Suprapubic skin (tissue), 3 donors: Measurements from ENCODE around the gene GZMB.

Source experiments
- EP300 ChIP-seq: sonication (generic); formaldehyde crosslinking; IDR thresholded peaks from one replicate; pipeline ENCODE4 v1.6.1; 2017; ENCODE audit warnings: antibody characterized with exemption
- POLR2A ChIP-seq, 2 donors: fragments of 450-650 bp; IDR thresholded peaks; one replicate each; pipeline ENCODE4 v1.6.1; 2017; ENCODE audit warnings: antibody characterized with exemption in 2 of 2, mild to moderate bottlenecking in 2 of 2, moderate library complexity in 2 of 2
- TF ChIP-seq, protein P1 (sequence below), 2 donors: fragments of 200-600 bp in 1 of 2; fragments of 450-650 bp in 1 of 2; sonication (generic) in 1 of 2; IDR thresholded peaks; one replicate each; pipeline ENCODE4 v1.5.1; 2016 to 2019; ENCODE audit warnings: antibody characterized with exemption in 2 of 2, mild to moderate bottlenecking in 1 of 2, moderate library complexity in 1 of 2

GRCh38 chr14:24659916-24660570 lies 26.1 kb upstream of the GZMB start:
- TF ChIP-seq, protein P1, sequence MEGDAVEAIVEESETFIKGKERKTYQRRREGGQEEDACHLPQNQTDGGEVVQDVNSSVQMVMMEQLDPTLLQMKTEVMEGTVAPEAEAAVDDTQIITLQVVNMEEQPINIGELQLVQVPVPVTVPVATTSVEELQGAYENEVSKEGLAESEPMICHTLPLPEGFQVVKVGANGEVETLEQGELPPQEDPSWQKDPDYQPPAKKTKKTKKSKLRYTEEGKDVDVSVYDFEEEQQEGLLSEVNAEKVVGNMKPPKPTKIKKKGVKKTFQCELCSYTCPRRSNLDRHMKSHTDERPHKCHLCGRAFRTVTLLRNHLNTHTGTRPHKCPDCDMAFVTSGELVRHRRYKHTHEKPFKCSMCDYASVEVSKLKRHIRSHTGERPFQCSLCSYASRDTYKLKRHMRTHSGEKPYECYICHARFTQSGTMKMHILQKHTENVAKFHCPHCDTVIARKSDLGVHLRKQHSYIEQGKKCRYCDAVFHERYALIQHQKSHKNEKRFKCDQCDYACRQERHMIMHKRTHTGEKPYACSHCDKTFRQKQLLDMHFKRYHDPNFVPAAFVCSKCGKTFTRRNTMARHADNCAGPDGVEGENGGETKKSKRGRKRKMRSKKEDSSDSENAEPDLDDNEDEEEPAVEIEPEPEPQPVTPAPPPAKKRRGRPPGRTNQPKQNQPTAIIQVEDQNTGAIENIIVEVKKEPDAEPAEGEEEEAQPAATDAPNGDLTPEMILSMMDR (IDR thresholded peaks at IDR 0.05), result no peak
- TF ChIP-seq EP300, result no peak
- no peak for TF ChIP-seq POLR2A (IDR thresholded peaks at IDR 0.05)
